Activated naive CD4-positive, alpha-beta T cell treated with anti-CD3 and anti-CD28 coated beads, Interleukin-2, amount 50 U/mL, for 24 hours (primary cell): ENCODE data around the gene FAM219A.

ENCODE experiments used
- H3K27ac Mint-ChIP-seq: one replicate; pipeline ENCODE4 v1.8.0; 2021; ENCODE audit warnings: mild to moderate bottlenecking, mixed read lengths
- H3K27me3 Mint-ChIP-seq: one replicate; pipeline ENCODE4 v1.8.0; 2021; ENCODE audit warnings: mixed read lengths
- H3K36me3 Mint-ChIP-seq: one replicate; pipeline ENCODE4 v1.8.0; 2021; ENCODE audit warnings: mixed read lengths
- H3K4me1 Mint-ChIP-seq: one replicate; pipeline ENCODE4 v1.8.0; 2021; ENCODE audit warnings: mixed read lengths
- H3K4me3 Mint-ChIP-seq: one replicate; pipeline ENCODE4 v1.8.0; 2021; ENCODE audit warnings: mild to moderate bottlenecking, mixed read lengths
- H3K9me3 Mint-ChIP-seq: one replicate; pipeline ENCODE4 v1.8.0; 2021; ENCODE audit warnings: mixed read lengths

Gene FAM219A

DNA sequence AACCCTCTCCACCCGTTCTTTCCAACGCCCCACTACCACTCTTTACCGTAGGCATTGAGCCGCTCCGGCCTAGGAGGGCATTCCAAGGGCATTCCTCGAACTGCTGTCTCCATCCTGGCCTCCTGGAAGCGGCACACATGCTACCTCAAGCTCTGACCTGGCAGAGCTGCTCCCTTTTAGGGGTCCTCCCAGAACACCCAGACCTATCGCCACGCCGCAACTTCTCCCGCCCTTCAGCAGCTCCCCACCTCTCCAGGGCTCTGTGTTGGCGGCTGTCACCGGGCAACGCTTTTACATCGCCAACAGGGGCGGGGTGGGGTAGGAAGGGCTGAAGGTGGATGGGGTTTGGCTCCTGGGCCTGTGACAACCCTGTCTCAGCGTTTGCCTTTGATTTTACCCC is 77.0 kb downstream of the FAM219A start:
- H3K4me3 Mint-ChIP-seq, result peak overlapping the region; percentile 89
- H3K27ac Mint-ChIP-seq, result peak overlapping the region; percentile 77
- H3K4me1 Mint-ChIP-seq, result peaks cover 35% of the 10 kb centered on the region
- H3K27me3 Mint-ChIP-seq, result no peaks in the 10 kb centered on the region
- no peaks in the 10 kb centered on the region for H3K36me3 Mint-ChIP-seq
- no peaks in the 10 kb centered on the region for H3K9me3 Mint-ChIP-seq

DNA sequence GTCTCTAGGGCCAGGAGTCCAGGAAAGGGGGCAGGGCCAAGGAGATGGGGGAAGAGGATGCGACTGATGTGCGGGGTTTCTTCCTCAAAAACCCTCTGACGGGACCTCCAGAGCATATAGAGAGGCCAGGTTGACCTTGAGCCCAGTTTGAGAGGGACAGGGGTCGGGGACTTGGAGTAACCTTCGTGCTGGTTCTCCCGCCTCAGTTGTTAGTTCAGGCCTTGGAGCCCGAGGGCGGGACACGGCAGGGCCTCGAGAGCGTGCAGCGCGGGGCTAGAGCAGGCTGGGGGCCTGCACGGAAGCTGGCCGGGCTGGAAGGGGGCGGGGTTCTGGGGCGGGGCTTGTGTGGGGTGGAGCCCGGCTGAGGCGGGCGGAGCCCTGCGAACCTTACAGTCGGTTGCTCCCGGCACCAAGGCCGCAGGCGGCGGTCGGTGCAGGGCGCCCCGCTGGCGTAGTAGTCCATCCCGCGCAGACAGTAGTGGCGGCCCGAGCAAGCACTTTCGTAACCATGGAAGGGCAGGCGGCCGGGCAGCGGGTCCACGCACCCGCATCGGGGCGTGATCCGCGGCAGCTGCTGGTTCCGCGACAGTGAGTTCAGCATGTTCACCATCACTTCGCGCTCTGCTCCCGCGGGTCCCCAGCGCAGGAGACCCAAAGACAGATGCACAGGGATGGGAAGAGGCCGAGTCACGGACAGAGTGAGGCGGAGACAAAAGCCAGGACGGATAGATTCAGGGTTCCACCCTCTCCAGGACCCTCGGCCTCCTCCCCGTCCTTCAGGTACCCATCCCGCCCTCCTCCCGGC is 77.7 kb downstream of the FAM219A start:
- Mint-ChIP-seq H3K9me3 (no peaks in the 10 kb centered on the region), H3K36me3 (no peaks in the 10 kb centered on the region), H3K27ac (no peak overlapping the region), H3K4me1 (peaks cover 41% of the 10 kb centered on the region), H3K4me3 (peak overlapping the region; percentile 89), H3K27me3 (no peaks in the 10 kb centered on the region)

DNA sequence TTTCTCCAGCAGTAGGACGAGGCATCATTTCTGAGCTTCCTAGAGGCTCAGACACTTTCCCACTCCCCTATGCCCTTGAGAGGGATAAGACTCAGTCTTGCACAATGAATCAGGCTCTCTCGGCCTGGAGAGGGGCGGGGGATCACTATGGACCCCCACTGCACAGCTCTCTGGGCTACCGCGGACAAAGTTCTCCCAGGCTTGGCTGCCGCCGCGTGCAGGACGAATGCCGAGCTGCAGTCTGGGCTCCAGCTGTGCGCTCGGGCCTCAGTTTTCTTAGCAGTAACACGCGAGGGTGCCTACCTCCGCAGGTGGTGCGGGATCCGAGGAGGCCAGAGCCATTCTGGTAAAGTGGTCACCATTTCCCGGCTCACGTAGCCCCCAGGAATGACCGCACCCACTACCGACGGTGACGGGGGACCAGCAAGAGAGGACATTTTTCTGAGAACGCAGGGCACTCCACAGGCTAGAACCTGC is 78.3 kb downstream of the FAM219A start:
- no peaks in the 10 kb centered on the region for H3K9me3 Mint-ChIP-seq
- H3K27me3 Mint-ChIP-seq, result no peaks in the 10 kb centered on the region
- H3K36me3 Mint-ChIP-seq, result no peaks in the 10 kb centered on the region
- H3K4me1 Mint-ChIP-seq, result peaks cover 47% of the 10 kb centered on the region
- H3K27ac Mint-ChIP-seq, result no peak overlapping the region
- H3K4me3 Mint-ChIP-seq, result peak overlapping the region; percentile 89

DNA sequence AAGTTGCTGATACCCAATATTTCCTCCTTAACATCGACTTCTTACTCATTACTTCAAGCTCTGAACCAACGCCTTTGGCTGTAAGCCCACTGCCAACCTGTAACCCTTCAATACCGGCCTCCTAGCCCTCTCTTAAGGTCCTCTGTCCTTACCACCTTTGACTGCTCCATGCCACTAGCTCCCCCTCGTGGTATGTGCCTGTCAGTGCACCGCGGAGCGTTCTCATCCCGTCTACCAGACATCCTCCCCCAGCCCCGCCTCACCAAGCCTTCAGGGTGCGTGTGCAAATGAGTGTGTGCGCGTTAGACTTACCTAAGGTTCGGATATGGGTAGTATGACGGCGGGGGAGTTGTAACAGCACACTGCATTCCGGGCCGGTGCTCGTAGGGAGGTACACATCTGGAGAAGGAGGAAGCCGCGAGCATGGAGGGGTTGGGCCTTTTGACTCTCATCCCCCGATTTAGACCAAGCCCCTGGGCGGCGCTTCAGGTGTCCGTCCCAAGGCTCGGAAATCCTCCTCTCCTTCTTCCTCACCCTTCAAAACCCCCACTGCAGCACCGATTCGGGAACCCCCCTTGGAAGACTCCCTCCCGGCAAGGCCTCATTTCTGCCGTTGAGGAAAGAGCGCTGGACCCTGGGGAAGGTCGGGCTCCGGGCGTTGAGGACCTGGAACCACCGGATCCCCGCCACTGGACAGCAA is 78.9 kb downstream of the FAM219A start:
- Mint-ChIP-seq H3K27me3 (no peaks in the 10 kb centered on the region), H3K36me3 (no peaks in the 10 kb centered on the region), H3K4me3 (peak overlapping the region; percentile 89), H3K27ac (peak overlapping the region; percentile 80), H3K4me1 (peaks cover 47% of the 10 kb centered on the region), H3K9me3 (no peaks in the 10 kb centered on the region)

DNA sequence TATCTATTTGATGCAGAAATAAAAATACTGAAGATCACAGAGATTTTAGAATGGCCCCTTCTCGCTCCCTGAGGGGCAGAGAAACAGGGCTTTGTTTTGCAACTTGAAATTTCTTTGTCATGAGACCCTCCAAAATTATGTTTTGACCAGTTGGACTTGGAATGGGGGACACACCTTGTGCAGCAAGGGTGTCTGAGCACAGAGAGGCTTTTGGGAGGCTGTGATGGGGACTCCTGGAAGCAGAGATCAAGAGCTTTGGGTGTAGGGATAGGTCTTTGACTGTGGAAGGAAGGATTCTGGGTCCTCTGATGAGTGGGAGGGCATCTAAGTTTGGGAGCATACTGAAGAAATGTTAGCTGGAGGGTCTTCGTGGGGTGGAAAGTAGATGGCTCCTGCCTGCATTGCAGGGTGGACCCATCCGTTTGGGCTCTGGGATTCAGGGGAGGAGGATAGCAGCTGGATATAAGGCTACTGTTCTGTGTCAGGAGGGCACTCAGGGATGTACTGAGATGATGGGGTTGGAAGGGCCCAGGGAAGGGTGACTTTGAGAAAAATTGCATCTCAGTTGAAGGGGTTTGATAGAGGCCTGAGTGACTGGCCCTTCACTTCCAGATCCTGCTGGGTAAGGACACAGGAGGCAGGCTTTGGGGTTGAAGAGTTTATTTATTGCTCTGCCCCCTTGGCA is 79.9 kb downstream of the FAM219A start:
- Mint-ChIP-seq H3K27me3 (no peaks in the 10 kb centered on the region), H3K36me3 (peaks cover 1% of the 10 kb centered on the region), H3K27ac (no peak overlapping the region), H3K4me3 (no peak overlapping the region), H3K9me3 (no peaks in the 10 kb centered on the region), H3K4me1 (peaks cover 47% of the 10 kb centered on the region)

DNA sequence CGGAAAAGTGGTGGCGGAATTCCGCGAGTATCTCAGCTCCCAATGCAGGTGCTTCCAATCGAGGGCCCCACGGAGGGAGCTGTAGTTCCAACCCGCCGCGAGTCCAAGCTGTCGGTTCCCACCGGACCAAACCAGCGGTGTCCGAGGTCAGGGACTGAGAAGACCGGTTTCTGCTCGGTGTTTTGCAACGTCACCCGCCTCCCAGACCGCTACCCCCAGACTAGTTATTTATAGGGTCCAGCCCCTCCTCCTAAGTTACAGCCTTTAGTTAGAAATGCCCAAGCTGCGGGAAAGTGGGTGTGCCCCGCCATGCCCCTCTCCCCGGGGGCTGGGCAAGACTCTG is 81.0 kb downstream of the FAM219A start:
- Mint-ChIP-seq H3K9me3 (no peaks in the 10 kb centered on the region), H3K4me1 (peaks cover 47% of the 10 kb centered on the region)

DNA sequence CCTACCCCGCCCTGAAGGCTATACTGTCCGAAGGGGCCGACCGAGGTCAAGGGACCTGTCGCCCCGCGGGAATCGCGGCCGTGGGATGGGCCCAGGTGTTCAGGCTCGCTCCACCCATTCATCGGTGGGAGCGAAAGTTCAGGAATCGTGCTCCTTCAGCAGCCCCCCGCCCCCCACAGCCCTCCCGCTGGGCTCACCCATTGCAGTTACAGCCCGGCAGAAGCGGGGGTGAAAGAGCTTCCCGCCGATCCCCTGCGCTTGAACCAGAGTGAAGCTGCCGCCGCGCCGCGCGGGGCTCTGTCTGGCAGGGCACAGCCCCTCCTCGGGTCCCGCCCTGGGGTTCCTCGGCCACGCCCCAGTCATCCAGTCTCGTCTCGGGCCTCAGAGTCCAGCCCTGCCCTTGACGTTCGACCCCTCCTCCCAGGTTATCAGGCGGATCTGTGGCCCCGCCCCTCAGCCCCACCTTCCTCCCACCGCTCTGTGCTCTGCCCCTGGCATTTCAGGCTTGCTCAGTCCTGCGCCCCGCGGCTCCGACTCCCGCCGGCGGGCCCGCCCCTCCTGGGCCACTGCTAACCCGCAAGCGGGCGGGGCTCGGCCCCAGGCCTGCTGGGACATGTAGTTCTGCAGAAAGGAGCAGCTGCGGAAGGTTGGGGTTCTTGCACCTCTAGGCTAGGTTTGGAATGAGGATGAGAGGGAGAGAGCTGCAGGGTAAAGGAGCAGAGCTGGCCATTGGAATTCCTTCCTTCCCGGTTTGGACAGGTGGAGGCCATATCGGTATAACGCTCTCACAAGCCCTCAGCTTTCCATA is 81.6 kb downstream of the FAM219A start, which contains the start of gene MYORG:
MYORG (minus strand) TSS at position 303 of the 808 bp plus-strand sequence. CDS start 3,955 bp downstream, outside the sequence.
- H3K36me3 Mint-ChIP-seq, result peaks cover 1% of the 10 kb centered on the region
- H3K4me1 Mint-ChIP-seq, result peaks cover 47% of the 10 kb centered on the region
- H3K9me3 Mint-ChIP-seq, result no peaks in the 10 kb centered on the region
- H3K27ac Mint-ChIP-seq, result peak within 1 kb of the TSS; percentile 76
- peak within 1 kb of the TSS; percentile 90 for H3K4me3 Mint-ChIP-seq
- no peaks in the 10 kb centered on the region for H3K27me3 Mint-ChIP-seq

More for the DNA sequence above, 81.0 kb downstream of the FAM219A start:
- Mint-ChIP-seq H3K36me3 (peaks cover 1% of the 10 kb centered on the region), H3K4me3 (peak overlapping the region; percentile 90), H3K27ac (no peak overlapping the region), H3K27me3 (no peaks in the 10 kb centered on the region)

DNA sequence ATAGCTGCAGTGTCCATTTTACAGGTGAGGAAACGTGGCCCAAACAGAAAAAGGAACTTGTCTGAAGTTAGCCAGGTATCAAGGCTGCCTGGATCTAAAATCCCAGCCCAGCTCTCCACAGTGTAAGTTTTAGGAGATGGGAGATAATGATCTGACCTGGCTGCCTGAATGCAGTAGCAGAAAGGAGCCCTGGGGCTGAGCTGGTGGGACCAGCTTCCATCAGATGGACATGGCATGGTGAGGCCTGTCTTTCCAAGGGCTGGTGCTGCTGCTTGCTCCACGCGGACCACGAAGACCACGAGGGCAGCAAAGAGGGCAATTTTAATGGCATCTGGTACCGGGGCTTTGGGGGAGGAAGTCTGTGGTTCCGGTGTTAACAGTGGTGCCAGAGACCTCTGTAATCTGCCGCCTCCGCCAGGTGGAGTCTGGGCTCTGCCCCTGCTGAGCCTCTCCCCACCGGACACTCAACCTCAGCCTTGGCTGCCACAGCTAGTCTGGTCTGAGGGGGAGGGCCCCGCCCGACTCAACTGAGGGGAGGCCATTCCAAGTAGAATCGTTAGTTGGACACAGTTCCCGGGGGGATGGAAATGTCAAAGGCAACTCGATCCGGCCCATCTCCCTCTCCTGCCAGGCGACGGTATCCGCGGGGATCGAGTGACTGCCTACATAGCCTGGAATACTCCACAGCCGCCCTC is 82.3 kb downstream of the FAM219A start:
- H3K27ac Mint-ChIP-seq, result peak overlapping the region; percentile 76
- H3K4me3 Mint-ChIP-seq, result peak overlapping the region; percentile 90
- no peaks in the 10 kb centered on the region for H3K9me3 Mint-ChIP-seq
- H3K27me3 Mint-ChIP-seq, result no peaks in the 10 kb centered on the region
- H3K4me1 Mint-ChIP-seq, result peaks cover 43% of the 10 kb centered on the region
- H3K36me3 Mint-ChIP-seq, result peaks cover 1% of the 10 kb centered on the region

DNA sequence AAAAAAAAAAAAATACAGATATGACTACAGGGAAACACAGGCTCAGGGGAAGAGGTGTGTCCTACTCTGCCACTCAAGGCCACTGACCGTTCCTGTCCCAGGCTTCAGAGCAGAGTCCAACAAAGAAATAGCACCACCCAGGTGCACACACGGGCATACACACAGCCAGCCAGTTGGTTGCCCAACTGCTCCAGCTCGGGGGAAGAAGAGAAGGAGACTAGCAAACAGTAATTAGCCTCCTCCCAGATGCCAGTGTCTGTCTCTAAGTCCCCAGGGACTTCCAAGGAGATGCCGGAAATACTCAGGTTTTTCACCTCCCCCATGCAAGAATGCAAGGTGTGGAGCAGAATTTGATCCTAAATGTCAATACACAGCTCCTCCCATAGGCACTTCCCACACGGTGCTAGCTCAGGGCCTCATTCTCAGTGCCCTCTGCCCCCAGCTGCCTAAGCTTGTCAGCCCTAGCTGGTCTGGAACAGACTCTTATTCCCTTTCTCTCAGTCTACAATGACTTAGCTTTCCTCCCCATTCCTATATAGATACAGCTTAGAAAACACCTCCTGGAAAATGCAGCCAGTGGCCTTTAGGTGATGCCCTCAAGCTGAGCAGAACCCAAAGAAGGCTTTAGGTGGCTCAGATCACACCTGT is 83.3 kb downstream of the FAM219A start:
- Mint-ChIP-seq H3K9me3 (no peaks in the 10 kb centered on the region), H3K27me3 (no peaks in the 10 kb centered on the region), H3K36me3 (peaks cover 4% of the 10 kb centered on the region)

DNA sequence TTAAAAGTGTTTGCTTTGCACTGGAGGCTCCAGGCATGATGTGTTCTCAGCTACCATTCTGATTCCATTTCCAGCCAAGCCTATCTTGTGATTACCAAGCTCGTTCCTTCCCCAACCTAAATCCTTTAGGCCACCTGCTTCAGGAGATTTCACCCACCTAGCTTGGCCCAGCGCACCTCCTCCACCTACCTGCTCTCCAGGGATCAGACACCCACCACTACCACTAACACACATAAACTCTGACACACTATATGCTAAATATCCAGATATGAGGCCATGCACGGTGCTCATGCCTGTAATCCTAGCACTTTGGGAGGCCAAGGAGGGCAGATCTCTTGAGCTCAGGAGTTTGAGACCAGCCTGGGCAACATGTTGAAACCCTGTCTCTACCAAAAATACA is 84.0 kb downstream of the FAM219A start:
- no peak overlapping the region for H3K4me3 Mint-ChIP-seq
- peaks cover 6% of the 10 kb centered on the region for H3K36me3 Mint-ChIP-seq
- no peak overlapping the region for H3K27ac Mint-ChIP-seq
- no peaks in the 10 kb centered on the region for H3K9me3 Mint-ChIP-seq
- no peaks in the 10 kb centered on the region for H3K27me3 Mint-ChIP-seq
- peaks cover 28% of the 10 kb centered on the region for H3K4me1 Mint-ChIP-seq

More for the DNA sequence above, 83.3 kb downstream of the FAM219A start:
- Mint-ChIP-seq H3K4me1 (peaks cover 35% of the 10 kb centered on the region), H3K27ac (peak overlapping the region; percentile 76), H3K4me3 (peak overlapping the region; percentile 90)

DNA sequence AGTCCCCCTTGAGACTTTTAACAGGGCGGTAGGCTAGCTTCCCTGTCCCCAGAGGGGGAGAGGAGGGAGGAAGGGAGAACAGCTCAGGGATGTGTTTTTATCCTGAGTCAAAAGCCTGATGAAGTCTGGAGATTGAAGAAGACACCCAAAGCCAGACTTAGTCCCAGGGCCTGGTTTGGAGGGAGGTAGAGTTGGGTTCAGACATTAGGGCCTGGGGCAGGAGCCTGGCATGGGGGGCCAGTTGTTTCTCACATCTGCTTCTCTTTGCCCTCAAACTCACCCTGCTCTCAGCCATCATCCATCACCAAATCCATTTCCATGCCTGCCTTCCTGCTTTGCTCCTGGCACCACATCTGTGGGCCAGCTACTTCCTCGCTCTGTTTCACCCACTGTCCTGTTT is 84.6 kb downstream of the FAM219A start:
- H3K9me3 Mint-ChIP-seq, result no peaks in the 10 kb centered on the region
- peaks cover 6% of the 10 kb centered on the region for H3K36me3 Mint-ChIP-seq
- no peak overlapping the region for H3K4me3 Mint-ChIP-seq
- H3K27ac Mint-ChIP-seq, result no peak overlapping the region
- peaks cover 24% of the 10 kb centered on the region for H3K4me1 Mint-ChIP-seq
- no peaks in the 10 kb centered on the region for H3K27me3 Mint-ChIP-seq

DNA sequence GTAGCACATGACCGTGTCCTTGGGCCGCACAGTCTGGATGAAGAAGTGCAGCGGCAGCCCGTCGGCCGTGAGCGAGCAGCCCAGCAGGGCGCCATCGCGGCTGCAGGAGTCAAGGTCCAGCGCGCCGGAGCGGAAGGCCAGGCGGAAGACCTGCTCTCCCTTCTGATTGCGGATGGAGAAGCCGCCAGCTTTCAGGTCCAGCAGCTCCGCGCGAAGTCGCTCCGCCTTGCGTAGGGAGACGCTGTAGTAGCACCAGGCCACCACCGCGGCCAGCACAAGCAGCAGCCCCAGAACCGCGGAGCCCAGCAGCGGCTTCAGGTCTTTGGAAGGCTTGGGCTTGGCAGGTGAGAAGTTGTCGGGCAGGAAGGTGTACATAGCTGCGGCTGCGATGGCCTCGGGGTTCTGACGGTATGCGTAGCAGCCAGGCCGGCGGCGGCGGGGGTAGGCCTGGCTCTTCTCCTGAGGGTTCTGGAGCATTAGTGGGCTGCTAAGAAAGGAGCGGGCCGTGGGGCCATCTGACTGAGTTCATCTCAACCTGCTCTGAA is 85.8 kb downstream of the FAM219A start:
- Mint-ChIP-seq H3K4me1 (peaks cover 17% of the 10 kb centered on the region), H3K27me3 (no peaks in the 10 kb centered on the region), H3K27ac (no peak overlapping the region), H3K9me3 (no peaks in the 10 kb centered on the region), H3K4me3 (no peak overlapping the region), H3K36me3 (peaks cover 7% of the 10 kb centered on the region)

DNA sequence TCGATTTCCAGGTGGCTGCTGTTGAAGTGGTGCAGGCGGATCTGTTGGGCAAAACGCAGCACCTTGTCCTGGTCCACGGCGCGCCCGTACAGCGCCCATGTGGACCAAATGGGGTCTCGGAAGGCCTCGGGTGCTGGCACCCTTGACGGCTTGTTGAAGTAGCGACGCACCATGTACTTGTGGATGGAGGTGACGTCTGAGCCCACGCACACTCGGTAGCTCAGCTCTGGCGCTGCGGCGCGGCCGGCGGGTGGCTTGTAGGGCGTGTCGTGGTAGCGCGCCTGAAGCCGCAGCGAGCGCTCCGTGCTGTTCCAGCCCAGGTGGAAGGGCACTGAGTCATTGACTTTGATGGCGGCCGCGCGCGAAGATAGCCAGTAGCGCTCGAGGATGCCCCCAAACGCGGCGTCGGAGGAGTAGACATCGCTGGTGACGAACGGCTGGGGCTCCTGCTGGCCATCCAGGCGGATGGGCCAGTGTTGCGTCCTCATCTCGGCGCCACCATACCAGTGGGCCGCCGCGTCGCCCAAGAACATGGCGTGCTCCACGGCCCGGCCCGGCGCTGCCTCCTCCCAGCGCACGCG is 86.4 kb downstream of the FAM219A start:
- no peaks in the 10 kb centered on the region for H3K9me3 Mint-ChIP-seq
- peaks cover 7% of the 10 kb centered on the region for H3K36me3 Mint-ChIP-seq
- no peak overlapping the region for H3K27ac Mint-ChIP-seq
- H3K4me1 Mint-ChIP-seq, result peaks cover 14% of the 10 kb centered on the region
- H3K27me3 Mint-ChIP-seq, result no peaks in the 10 kb centered on the region
- H3K4me3 Mint-ChIP-seq, result no peak overlapping the region
